ENCODE data around the gene RAB26.
"Not testable (repeated sequence)": the region's sequence is repeated elsewhere in the genome, so short reads cannot be mapped to it uniquely, and the experiment has no call there.

RAB26 gene

DNA sequence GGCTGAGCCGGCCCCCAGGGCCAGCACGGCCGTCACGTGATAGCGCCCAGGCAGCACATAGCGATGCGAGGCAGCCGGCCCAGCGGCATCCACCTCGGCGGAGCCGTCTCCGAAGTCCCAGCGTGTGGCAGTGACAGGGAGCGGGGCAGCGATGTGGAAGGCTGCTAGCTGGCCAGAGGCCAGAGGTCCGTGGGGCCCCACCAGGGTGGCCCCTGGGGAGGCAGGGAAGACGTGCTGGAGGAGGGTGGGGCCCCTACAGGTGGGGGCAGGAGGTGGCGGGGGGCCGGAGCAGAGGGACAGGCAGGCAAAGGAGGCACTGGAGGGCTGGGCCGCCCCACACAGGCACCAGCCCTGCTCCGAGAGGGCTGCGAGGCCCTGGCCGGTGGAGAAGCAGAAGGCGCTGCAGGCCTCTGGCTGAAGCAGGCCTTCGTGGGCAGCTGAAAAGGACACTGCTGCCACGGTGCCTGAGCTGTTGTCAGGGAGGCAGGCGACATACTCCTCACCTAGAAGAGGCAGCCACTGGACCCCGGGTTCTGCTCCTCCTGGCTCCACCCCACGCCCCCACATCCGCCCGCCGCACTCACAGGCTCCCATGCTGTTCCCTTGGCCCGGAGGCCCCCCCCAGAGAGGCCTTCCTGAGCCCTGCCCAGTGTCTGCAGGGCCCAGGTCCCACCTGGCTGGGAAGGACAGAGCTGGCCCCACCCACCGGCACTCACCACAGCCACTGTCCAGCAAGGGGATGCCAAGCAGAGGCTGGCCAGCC lies 30.3 kb upstream of the RAB26 start:
- not testable (repeated sequence) for DNase-seq

DNA sequence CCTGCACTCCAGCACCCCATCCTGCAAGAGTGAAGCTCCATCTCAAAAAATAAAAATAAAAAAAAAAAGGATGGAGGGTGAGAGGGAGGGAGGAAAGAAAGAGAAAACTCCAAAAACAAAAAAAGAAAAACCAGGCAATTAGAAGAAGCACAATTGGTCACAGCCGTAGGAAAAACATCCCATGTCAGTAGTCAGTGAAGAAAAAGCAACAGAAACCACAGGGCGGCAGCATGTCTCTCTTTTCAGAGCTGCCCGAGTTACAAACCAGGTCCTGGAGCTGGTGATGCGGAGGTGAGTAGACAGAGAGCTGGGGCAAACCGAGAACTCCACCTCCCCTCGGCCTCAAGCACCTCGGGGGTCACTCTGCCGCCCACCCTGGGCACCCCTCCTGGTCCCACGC lies 27.1 kb upstream of the RAB26 start:
- not testable (repeated sequence) for DNase-seq

DNA sequence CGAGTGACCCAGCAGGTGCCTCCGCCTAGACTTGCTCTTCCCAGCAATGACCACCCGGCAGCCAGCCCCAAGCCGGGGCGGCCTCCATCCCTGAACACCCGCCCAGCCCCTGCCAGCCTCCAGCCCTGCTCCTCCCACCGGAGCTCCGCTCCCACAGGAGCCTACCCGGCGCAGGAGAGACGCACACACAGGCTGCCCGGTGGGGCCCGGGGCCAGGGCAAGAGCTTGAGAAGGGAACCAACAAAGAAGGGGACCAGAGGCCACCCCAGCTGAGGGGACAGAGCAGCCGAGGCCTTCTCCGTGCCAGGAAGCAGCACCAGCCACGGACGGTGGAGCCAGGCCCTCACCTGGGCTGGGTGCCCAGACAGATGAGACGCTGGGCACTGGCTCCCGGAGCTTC lies 26.6 kb upstream of the RAB26 start:
- DNase-seq: no peak

DNA sequence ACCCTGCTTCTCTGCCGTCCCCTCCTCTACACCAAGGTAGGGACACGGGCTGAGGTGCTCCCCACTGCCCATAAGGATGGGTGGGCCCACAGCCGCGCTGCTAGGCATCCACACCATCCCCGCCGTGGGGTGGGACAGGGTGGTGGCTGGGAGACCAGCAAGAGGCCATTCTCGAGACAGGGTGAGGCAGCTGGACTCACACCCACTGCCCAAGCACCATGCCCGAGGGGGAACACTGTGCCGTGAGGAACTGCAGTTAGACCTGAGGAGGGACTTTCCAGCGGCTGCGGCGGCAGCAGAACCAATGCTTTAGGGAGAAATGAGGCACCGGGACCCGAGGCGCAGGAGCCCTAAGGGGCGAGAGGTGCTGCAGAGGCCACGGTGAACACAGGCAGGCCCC lies 26.0 kb upstream of the RAB26 start:
- no peak for DNase-seq

DNA sequence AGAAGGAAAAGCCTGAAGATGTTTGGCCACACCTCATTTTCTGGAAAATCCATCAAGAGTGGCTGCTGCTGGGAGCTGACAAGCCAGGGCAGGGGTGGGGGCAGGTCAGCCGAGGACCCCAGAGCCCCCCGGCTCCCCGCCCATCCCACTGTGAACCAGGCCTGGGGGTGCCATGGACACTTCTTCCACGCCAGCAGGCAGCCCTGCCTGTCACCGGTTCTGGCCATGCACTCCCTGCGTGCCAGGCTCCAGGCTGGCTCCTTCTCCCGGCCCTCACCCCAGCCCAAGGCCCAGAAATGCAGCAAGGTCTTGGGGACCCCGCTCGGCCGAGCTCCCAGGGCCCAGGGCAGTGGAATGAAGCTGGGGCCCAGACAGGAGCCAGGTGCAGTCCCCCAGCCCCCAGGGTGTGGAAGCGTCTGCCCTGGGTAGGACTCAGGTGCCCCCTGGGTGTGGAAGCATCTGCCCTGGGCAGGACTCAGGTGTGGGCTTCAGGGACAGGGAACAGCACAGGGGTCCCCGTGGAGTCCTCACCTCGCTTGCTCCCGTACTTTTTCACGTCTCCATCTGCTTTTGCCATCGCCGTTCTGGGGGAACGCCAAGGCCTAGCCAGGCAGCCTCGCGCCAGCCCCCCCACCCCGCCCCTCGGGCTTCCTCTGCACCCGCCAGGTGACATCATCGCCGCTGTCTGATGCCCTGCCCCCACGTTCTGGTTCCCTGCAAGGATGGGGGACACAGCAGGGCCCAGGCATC lies 25.3 kb upstream of the RAB26 start:
- DNase-seq: not testable (repeated sequence)

- not testable (repeated sequence) for DNase-seq
Observed at GRCh38 chr16:2123706-2124376, 24.6 kb upstream of the RAB26 start.

GRCh38 chr16:2124377-2124693 lies 24.1 kb upstream of the RAB26 start:
- DNase-seq: not testable (repeated sequence)

- not testable (repeated sequence) for DNase-seq
Observed at GRCh38 chr16:2124694-2125444, 23.6 kb upstream of the RAB26 start.

GRCh38 chr16:2125609-2126008 lies 22.8 kb upstream of the RAB26 start:
- DNase-seq: not testable (repeated sequence)

DNA sequence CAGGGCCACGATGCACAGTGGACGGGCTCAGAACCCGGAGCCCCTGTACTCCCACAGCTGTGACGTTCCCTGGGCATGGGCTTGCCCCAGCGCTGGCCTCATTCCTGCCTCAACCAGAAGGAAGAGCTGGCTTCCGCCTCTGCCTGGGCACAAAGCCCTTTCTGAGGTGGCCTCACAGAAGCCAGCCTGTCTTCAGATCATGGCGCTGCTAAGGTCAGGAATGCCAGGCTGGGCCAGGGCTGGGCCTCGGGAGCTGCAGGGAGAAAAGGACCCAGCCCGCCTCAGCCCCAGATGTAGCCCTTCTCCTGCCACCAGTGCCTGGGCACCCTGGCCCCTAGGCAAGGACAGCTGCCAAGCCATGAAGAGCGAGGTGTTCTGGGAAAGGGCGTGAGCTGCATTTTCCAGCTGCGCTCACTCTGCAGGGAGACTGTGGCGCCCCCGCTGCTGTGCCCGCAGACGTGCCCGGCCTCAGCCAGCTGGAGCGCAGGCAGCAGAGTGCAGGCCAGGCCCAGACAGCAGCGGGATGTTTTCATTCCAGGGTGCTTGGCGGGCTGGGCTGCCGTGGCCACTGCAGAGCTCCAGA lies 22.2 kb upstream of the RAB26 start:
- DNase-seq: not testable (repeated sequence)

DNA sequence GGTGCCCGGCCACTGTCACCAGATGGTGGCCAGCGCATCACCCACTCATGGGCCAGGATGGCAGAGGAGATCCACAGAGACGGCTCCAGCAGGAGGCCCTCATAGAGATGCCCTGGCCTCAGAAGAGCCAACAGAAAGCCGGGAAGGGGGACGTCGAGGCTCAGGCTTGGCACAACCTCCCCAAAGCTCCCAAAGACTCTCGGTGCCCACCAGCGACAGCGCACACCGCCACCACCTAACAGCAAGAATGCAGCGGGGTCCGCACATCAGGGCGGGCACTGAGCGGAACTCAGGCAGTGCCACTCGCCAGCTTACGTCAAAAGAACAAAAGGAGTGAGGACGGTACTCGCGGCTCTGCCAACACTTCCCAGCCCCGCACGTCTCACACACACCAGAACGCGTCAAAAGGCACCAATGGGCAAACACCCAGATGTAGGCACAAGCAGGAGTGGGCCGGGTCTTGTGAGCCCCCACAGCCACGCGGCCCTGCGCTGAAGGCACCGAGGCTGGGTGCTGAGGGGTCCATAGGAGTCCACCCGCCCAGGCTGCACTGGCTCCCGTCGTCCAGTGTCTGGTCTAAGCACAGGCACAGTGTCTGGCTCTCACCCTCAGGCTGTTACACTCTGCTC lies 21.4 kb upstream of the RAB26 start:
- DNase-seq: not testable (repeated sequence)

DNA sequence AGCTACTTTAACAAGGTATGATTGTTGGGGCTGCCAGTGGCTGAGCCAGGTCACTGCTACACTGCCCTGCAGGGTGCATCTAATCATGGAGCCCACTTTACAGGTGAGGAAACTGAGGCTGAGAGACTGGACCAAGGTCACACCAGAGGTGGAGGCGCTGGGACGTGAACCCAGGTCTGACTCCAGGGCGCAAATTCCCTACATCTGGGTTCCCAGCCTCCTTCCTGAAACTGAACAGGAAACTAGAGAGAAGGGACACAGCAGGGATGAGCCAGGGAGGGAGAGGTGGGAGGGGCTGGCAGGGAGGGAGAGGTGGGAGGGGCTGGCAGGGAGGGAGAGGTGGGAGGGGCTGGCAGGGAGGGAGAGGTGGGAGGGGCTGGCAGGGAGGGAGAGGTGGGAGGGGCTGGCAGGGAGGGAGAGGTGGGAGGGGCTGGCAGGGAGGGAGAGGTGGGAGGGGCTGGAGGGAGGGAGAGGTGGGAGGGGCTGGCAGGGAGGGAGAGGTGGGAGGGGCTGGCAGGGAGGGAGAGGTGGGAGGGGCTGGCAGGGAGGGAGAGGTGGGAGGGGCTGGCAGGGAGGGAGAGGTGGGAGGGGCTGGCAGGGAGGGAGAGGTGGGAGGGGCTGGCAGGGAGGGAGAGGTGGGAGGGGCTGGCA lies 20.7 kb upstream of the RAB26 start:
- not testable (repeated sequence) for DNase-seq

DNA sequence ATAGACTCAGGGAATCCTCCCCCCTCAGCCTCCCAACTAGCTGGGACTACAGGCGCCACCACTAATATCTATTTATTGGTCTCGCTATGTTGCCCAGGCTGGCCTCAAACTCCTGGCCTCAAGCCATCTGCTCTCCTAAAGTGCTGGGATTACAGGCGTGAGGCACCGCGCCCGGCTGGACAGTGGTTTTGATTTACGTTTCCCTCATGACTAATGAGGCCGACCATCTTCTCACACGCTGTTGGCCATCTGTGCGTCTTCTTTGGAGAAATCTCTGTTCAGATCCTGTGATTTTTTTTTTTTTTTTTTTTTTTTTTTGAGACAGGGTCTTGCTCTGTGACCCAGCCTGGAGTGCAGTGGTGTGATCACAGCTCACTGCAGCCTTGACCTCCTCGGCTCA lies 19.2 kb upstream of the RAB26 start:
- DNase-seq: not testable (repeated sequence)

DNA sequence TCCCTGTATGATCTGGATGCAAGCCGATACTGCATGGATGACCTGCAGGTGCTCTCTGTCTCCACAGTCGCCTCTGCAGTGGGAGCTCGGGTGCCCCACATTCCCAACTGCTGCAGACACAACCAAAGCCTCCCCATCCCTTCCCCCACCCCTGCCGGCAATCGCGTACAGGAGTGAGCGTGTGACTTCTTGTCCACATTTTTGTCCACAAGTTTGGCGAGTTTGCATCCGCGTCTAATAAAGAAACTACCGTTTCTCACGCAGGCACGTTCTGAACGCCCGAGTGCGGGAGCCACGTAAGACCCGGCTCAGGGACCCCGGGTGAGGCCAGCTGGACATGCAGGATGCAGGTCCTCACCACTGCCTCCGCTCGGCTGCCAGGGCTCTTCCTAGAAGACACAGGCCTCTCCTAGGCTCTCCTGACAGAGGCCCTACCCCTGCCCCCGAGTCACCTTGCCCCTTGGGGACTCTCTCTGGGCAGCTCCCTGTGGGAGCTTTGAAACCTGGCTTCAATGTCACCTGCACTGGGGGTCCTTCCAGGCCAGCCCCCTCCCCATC lies 18.5 kb upstream of the RAB26 start:
- DNase-seq: not testable (repeated sequence)

- not testable (repeated sequence) for DNase-seq
Observed at GRCh38 chr16:2133797-2134196, 14.6 kb upstream of the RAB26 start.

- not testable (repeated sequence) for DNase-seq
Observed at GRCh38 chr16:2135071-2135470, 13.4 kb upstream of the RAB26 start.

DNA sequence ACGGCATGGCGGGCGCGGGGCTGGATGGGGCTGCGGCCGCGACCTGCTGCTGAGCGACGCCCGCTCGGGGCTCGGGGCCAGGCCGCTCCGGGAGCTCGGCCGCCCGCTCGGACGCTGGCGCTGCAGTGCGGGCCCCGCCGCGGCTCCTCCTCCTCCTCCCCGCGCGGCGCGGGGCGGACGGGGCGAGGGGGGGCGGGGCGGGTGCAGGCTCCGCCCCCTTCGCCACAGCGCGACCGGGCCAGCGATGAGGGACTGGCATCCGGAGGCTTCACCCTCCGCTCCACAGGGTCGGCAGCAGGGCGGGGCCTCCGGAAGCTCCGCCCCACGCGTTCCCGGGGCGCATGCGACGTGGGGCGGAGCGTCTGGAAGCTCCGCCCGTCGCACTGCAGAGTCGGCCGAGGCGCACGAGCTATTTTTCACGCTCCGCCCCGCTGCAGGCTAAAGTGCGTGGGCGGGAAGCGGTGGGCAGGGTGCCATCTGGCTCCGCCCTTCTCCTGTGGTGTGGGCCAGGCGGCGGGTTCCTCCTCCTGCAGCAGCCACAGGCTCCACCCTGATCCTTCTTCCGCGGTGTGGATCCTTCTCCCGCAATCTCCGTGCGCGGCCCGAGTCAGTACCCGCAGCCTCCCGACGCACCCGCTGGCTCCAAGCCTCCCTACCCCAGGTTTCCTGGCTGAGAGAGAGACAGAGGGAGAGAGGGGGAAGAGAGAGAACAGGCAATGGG lies 12.5 kb upstream of the RAB26 start, which contains the start of gene PKD1:
Gene PKD1 (minus strand): TSS at position 129 of the 721 bp plus-strand sequence. CDS start 209 bp downstream, outside the sequence.
- peak; percentile 50 for DNase-seq

- no peak for DNase-seq
Observed at GRCh38 chr16:2142942-2143877, 5.2 kb upstream of the RAB26 start.

- no peak for DNase-seq
Observed at GRCh38 chr16:2143878-2144485, 4.4 kb upstream of the RAB26 start.
